Kidney epithelial cell (primary cell): ENCODE measurements around the gene NR2C2. TPM values are rescaled to one million over a fixed set of nuclear protein-coding genes. Genes with fewer than 3 reads are reported as not detected.

Source experiments
- DNase-seq: peaks from one replicate; pipeline ENCODE4 v3.0.0-alpha.2; 2010; ENCODE audit warnings: low read depth
- H3K27me3 ChIP-seq: 2 replicates; pipeline ENCODE4 v1.6.0; 2011; ENCODE audit warnings: low read length; ENCODE audit not compliant: control insufficient read depth, insufficient read depth
- H3K36me3 ChIP-seq: 2 replicates; pipeline ENCODE4 v1.5.1; 2011; ENCODE audit warnings: low read length; ENCODE audit not compliant: control insufficient read depth, insufficient read depth
- H3K4me3 ChIP-seq: 2 replicates; pipeline ENCODE4 v1.5.1; 2011; ENCODE audit warnings: low read depth, mild to moderate bottlenecking, control low read depth, low read length
- total RNA-seq: library from RNA; depleted of rRNA; stranded (reverse); fragments of >200 nt; gene quantifications from 2 replicates; pipeline ENCODE4 v1.2.3, GENCODE V29; 2015
- TF ChIP-seq, protein P1 (sequence below): IDR thresholded peaks from 2 replicates; pipeline ENCODE4 v1.5.1; 2011; ENCODE audit warnings: mild to moderate bottlenecking, moderate library complexity, low read length, control low read depth, inconsistent platforms; ENCODE audit not compliant: insufficient read depth, poor library complexity, severe bottlenecking

The NR2C2 gene
- total RNA-seq, 1 donor from 2014 or later: 33.6 TPM

DNA sequence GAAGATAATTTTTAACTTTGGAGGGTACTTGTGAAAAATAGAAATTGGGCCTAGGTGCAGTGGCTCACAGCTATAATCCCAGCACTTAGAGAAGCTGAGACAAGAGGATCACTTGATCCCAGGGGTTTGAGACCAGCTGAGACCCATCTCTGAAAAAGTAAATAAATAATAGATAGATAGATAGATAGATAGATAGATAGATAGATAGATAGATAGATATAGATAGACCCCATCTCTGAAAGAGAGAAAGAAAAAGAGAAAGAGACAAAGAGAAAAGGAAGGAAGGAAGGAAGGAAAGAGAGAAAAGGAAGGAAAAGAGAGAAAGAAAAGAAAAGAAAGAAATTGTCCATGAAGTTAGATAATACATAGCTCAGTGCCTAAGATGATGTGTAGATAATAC is 82.2 kb downstream of the NR2C2 start:
- TF ChIP-seq, protein P1, sequence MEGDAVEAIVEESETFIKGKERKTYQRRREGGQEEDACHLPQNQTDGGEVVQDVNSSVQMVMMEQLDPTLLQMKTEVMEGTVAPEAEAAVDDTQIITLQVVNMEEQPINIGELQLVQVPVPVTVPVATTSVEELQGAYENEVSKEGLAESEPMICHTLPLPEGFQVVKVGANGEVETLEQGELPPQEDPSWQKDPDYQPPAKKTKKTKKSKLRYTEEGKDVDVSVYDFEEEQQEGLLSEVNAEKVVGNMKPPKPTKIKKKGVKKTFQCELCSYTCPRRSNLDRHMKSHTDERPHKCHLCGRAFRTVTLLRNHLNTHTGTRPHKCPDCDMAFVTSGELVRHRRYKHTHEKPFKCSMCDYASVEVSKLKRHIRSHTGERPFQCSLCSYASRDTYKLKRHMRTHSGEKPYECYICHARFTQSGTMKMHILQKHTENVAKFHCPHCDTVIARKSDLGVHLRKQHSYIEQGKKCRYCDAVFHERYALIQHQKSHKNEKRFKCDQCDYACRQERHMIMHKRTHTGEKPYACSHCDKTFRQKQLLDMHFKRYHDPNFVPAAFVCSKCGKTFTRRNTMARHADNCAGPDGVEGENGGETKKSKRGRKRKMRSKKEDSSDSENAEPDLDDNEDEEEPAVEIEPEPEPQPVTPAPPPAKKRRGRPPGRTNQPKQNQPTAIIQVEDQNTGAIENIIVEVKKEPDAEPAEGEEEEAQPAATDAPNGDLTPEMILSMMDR: no peak
- no peak for DNase-seq
- Histone ChIP-seq H3K4me3 (no peak overlapping the region), H3K36me3 (peaks cover 3% of the 10 kb centered on the region), H3K27me3 (no peaks in the 10 kb centered on the region)

DNA sequence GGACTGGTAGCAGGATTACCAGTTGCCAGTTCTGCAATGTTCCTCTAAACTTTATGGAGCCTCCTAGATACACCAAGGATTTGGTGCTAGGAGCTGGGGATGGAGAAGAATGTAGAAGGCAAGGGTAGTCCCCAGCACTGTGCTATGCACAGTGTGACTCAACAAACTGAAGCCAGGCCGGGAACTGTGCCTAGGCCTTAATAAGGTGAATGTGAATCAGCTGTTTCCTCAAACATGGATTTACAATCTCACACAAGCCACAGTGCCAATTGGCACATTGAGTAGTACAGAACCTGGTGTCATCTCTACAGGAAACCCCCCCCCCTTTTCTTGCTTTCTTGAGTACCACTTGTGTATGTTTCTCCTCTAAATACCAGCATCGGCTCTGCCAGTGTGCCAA is 85.3 kb downstream of the NR2C2 start:
- Histone ChIP-seq H3K27me3 (no peaks in the 10 kb centered on the region), H3K4me3 (no peak overlapping the region), H3K36me3 (peaks cover 3% of the 10 kb centered on the region)
- DNase-seq: no peak
- TF ChIP-seq, protein P1: no peak

DNA sequence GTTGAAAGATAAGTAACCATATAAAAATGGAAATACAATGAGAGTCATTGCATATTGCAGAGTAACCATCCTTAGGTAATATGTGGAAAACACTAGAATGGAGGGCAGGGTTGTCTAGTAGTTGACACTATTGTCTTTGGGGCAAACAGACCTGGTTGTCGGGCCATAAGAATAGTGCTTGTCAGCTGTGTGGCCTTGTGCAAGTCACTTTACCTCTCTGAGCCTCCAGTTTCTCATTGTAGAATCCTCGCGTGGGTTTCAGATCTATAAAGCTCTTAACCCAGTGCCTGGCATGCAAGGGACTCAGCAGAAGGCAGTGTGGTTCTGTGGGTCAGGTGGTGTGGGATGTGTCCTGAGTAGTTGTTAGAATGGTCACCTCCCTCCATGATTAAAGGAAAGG is 85.7 kb downstream of the NR2C2 start:
- Histone ChIP-seq H3K27me3 (no peaks in the 10 kb centered on the region), H3K4me3 (no peak overlapping the region), H3K36me3 (peaks cover 3% of the 10 kb centered on the region)
- TF ChIP-seq, protein P1: no peak
- DNase-seq: no peak

DNA sequence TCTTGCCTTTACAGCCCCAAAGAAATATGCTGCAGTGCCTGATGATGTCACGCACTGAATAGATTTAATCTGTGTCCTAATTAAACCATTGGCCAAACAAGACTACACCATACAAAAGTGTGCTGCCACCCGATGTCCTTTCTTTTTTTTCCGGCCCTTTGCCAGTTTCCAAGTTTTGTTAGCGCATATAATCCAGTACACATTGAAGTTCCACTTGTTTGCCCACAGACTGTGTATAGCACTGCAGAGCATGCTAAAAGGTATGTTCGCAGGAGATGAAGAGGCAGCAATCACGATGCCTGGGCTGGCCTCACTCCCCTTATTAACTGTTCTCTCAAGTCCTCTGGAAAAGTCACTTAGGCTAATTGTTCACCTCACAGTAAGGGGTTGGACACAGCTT is 90.9 kb downstream of the NR2C2 start:
- TF ChIP-seq, protein P1: no peak
- H3K27me3 ChIP-seq: no peaks in the 10 kb centered on the region
- H3K36me3 ChIP-seq: no peaks in the 10 kb centered on the region
- H3K4me3 ChIP-seq: no peak overlapping the region
- DNase-seq: no peak

DNA sequence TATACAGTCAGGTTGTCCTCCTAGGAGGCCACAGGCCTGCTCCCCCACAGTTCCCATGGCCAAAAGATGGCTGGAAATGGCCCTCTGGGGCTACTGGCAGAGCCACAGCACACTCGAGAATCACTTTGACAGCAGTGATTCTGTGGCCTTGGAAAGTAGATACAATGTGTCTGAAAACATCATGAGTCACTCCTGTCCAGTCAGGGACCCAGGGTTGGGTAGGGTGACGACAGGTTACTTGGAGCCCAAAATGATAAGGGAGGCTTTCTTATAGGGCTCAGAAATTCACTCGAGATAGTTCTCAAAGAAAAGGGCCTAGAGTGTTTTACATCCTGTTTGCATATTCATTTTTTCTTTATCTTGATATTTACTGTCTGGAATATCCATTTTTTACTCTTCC is 93.5 kb downstream of the NR2C2 start:
- no peak overlapping the region for H3K4me3 ChIP-seq
- peaks cover 2% of the 10 kb centered on the region for H3K36me3 ChIP-seq
- no peak for DNase-seq
- no peaks in the 10 kb centered on the region for H3K27me3 ChIP-seq
- TF ChIP-seq, protein P1: no peak

DNA sequence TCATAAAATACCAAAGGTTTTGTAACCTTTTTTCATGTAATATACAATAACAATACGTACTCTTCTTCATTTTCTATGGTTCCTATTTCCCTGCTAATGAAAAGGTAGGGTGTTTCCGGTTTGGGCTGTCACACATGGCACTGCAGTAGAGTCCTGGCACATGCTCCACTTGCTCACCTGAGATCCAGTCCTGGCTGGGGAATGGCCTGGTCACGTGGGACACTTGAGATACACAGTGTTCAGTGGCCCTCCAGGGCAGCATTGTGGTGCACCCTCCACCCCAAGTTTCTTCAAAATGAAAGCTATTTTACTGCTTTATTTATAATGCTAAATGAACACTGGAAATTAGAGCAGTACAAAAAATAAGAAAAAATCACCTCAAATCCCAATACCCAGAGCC is 94.6 kb downstream of the NR2C2 start:
- TF ChIP-seq, protein P1: no peak
- Histone ChIP-seq H3K4me3 (no peak overlapping the region), H3K27me3 (no peaks in the 10 kb centered on the region), H3K36me3 (peaks cover 2% of the 10 kb centered on the region)
- DNase-seq: no peak
